PFSK-1 (cell line): ENCODE data around the gene DIP2A.

Experiments used
- POLR2AphosphoS5 ChIP-seq: IDR thresholded peaks from 2 replicates; pipeline ENCODE4 v1.6.1; 2012; ENCODE audit warnings: low read depth, mild to moderate bottlenecking, control low read depth, low read length, moderate library complexity
- REST ChIP-seq, 2 experiments: IDR thresholded peaks; 2 replicates each; pipeline versions ENCODE4 v1.6.1 to v1.8.0; 2011 to 2012; ENCODE audit warnings: low read depth in 2 of 2, low read length in 2 of 2, control low read depth in 1 of 2, inconsistent platforms in 1 of 2, mild to moderate bottlenecking in 1 of 2, moderate library complexity in 1 of 2; ENCODE audit not compliant: insufficient read depth in 1 of 2
- SIN3A ChIP-seq: IDR thresholded peaks from 2 replicates; pipeline ENCODE4 v1.6.1; 2012; ENCODE audit warnings: mild to moderate bottlenecking, low read length, moderate library complexity, borderline replicate concordance; ENCODE audit not compliant: insufficient read depth
- TAF1 ChIP-seq: IDR thresholded peaks from 2 replicates; pipeline ENCODE4 v1.6.1; 2012; ENCODE audit warnings: low read length, control low read depth, borderline replicate concordance; ENCODE audit not compliant: insufficient read depth

DNA sequence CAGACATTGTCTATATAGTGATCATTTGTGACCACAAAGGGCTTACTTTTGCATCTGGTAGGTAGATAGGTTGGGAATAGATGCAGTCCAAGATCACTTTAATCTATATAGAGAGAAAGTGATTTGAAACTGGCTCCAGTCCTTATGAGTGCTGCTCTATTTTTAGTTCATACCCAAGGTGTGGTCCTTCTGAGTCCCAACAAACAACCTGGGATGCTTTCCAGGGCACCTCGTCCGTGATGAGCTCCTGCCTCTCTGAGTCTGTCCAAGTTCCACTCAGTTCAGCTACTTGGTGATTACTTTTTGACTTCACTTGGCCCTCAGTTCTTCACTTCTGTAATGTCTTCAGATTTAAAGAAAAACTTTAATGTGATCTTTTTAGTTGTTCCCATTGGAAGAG, 20.2 kb downstream of the DIP2A start:
- TF ChIP-seq POLR2AphosphoS5 (no peak), TAF1 (no peak), SIN3A (no peak), REST (IDR thresholded peaks at IDR 0.05; ENCODE audit: insufficient read depth in 1 of 2, low read depth in 2 of 2, low read length in 2 of 2) (no peak)
